Right renal cortex interstitium (tissue), 3 donors: ENCODE data around the gene CLDN5. TPM values are rescaled to one million over a fixed set of nuclear protein-coding genes. Genes with fewer than 3 reads are reported as not detected.

Experiments
- DNase-seq, 3 donors: peaks; one replicate each; pipeline ENCODE4 v3.0.0-alpha.2; 2013; ENCODE audit warnings: low read depth in 3 of 3, low spot score in 2 of 3
- polyA plus RNA-seq, 3 donors: library from polyadenylated mRNA; unstranded; fragments of 120-200 nt; gene quantifications; one replicate each; pipeline ENCODE4 v1.2.1, GENCODE V29; 2013; ENCODE audit not compliant: insufficient read length in 3 of 3

Gene CLDN5, protein sequence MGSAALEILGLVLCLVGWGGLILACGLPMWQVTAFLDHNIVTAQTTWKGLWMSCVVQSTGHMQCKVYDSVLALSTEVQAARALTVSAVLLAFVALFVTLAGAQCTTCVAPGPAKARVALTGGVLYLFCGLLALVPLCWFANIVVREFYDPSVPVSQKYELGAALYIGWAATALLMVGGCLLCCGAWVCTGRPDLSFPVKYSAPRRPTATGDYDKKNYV
- polyA plus RNA-seq: 10 to 100 TPM; 16.6 to 24.5 (median 22.2) TPM

DNA sequence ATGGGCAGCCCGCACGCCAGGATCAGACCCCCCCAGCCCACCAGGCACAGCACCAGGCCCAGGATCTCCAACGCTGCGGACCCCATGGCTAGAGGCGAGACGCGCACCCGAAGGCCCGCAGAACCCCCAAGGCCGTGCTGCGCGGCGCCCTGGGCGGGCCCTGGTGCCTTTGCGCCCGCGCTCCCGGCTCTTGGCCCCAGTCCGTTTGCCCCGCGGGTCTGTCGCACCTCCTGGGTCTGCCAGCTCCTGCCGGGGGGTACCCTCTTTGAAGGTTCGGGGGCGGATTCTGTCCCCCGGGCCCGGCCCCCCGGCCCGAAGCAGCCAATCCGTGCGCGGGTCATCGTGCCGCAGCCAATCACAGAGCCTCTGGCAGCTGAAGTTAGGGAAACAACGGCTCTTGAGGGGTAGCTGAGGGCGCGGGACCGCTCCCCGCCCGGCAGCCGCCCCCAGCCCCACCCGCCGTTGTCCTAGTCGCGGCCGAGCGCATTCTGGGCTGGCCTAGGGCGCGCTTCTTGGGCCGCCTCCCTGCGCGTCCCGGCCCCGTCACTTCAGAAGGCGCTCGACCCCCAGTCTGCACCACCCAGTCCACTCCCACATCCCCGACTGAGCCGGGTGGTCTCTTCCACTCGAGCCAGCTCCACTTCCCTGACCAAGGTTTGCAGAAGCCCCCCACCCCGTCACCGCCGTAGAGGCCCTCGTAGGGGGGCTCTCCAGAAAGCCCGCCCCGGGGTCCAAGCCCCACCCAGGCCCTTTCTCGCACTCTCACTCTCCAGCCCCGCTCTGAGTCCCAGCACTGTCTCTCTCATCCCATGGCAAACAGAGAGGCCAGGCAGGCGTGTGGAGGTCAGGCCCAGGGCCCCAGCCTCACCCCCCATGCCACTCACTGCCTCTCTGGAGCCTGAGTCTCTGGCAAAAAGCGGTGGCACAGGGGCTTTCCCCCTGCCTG, at the start of gene CLDN5:
TSS of gene CLDN5 (minus strand) at position 241 of the 946 bp plus-strand sequence. CDS start at position 86, 155 bp downstream.
- peak in 1 of 3 donors; percentile 13 for DNase-seq

DNA sequence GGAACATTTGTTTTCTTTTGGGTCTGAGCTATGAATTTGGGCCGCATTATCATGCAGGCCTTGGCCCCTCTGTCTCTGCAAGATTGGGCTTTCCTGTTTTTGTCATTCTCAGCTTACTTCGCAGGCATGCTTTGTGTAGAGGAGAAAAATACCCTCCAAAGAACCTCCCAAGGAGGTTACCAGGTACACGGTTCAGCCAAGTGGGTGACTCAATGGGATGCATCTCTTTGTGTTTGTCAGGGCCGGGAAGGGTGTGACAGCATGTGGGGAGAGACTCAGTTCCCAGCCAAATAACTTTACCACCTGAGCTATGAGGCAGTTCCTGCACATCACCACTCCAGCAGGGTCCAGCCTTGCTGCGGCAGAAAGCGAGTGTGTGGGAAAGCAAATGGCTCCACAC, 47.8 kb upstream of the CLDN5 start:
- DNase-seq: no peak

DNA sequence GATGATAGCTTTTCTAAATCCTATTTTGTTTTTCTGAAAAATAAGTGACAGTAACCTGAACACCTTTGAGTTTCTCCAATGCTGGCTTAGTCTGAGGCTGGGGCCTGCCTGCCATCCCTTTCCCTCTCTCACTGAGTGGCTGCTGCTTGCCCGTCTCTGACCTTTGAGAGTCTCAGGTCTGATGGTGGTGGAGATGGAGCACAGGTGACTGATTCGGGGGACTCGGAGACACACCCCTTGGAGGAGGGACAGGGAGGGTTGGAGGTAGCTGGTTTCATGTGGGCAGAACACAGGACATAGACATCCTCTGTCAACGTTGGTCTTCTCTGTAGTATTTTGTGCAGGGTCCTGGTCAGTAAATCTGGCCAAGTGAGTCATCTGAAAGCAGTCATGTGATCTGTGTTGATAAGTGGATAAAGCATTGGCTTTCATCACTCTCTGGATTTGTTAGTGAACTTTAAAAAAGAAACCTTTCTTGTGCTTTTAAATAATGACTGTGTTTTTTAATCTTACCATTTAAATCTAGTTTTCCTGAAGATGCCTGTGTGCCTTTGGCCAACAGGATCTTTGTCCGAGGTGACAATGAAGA, 47.1 kb upstream of the CLDN5 start:
- DNase-seq: no peak

DNA sequence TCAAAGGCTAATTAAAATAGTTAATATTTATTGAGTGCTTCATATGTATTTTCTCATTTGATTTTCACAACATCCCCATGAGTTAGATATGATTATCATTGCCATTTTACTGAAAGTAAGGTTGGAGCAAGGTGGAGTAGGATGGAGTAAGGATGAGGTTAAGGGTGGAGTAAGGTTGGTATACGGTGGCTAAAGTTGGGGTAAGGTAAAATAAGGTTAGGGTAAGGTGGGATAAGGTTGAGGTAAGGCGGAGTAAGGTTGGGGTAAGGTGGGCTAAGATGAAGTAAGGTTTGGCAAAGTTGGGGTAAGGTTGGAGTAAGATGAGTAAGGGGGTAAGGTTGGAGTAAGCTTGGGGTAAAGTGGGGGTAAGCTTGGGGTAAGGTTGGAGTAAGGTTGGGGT, 45.8 kb upstream of the CLDN5 start:
- DNase-seq: no peak

DNA sequence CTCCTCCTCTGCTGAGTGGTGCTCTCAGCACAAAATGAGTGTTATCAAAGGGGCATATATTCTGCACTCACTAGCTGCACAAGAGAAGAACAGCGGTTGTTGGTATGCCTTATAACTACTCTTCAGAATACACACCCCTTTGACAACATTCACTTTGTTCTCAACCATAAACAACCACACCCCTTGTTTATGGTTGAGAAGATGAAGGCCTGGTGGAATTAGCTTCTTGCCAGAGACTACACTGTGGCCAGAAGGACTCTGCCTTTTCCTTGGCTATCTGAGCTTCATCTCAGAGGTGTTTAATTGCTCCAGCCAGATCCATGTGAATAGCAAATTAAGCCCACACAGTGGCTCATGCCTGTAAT, 45.0 kb upstream of the CLDN5 start:
- no peak for DNase-seq

DNA sequence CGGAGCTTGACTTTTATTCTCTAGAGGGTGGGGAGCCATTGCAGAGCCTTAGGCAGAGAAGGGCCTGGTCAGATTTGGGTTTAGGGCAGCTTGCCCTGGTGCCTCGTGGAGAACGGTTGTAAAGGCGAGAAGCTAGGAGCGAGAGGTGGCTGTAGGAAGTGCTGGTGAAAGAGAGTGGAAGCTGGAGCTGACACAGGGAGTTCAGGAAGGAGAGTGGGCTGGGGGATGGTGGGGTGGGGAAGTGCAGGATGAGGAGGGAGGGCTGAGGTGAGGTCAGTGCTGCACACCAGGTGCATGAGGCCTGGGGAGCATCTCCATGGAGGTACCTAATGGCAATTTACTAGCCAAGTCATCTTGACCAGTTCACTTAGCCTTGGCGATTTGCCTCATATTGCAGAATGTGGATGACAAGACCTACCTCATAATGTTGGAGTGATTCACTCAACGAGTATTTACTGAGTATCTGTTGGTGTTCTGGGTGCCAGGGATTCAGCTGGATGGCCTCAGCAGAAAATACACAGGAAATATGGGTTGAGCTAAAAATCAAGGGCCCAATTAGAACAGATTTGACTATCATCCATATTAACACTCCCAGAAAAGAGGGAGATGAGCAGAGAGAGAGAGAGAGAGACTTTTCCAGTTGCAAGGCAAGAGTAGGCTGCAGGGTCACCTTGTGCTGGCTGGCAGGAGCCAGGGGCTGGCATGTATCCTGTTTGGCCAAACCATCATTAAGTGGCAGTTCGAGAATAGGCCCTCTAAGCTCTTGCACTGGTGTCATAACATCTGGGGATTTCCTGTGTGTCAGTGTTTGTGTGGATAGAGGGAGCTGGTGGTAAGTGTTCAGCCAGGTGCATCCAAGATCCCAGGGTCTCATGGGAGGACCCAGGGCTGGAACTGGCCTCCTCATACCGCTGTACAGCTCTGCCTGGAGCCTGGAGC, 44.4 kb upstream of the CLDN5 start:
- no peak for DNase-seq

DNA sequence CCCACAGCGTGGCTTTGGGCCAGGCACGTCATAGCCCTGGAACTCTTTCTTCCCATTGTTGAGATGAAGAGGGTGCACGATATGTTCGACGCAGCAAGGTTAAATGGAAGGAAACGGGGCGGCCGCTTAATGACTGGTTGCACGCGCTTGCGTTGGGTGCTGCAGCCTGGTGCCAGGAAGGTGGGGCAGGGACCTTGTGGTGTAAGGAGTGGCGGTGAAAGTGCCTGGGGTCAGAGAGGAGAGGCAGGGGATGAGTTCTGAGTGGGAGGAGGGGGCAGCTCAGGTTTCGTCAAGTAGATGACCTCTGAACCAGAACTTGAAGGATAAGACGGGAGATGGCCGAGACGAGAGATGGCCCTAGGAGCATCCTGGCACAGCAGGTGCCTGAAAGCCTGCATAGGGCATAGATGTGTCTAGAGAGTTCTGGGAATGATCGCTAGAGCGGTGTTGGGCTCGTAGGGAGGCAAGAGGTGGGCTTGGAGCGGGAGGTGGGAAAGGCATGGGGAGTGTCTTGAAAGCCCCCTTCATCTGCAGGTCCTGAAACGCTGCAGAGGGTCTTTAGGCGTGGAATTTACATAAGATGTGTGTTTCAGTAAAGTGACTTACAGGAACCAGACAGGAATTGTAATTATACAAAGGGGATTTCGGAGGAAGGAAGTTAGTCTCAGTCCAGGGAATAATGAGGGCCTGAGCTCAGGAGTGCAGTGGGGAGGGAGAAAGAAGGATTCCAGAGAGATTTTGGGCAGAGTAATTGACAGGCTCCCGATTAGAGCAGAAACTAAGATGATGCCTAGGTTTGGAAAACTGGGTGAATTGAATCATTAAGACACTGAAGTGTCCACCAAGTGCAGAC, 43.2 kb upstream of the CLDN5 start:
- no peak for DNase-seq

DNA sequence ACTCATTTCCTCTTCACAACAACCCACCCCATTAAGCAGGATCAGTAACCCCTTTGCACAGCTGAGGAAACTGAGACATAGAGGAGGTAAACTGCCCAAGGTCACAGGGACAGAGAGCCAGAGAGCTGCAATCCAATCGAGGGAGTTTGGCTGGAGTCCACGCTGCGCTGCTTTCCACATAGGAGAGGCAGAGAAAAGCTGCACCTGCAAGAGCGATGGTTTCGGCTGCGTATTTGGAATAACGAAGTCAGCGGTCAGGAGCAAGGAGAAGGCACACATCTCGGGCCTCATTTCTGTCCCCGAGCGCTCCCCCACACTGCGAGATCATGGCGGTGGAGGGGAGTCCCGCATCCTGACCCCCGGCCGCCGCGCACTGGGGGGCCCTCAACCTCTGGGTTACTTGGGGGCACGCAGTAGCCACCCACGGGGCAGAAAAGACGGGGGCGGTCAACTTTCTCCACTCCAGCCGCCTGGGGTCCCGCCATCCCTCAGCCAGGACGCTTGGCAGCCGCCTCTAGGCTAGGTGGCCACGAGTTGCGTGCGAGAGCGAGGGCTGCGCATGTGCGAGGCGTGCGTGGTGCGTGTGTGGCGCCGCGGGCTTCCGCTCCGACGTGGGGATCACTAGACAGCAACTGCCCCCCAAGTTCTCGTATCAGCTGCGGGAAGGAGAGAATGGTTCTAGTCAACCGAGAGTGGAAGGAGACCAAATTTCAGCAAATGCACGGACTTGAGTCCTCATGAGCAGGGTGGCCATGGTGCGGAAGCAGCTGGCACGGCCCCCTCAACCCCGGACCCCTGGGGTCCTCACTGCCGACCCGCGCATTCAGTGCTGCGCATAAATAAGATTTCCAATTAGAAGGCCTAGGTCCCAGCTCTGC, 42.3 kb upstream of the CLDN5 start:
- DNase-seq: no peak

DNA sequence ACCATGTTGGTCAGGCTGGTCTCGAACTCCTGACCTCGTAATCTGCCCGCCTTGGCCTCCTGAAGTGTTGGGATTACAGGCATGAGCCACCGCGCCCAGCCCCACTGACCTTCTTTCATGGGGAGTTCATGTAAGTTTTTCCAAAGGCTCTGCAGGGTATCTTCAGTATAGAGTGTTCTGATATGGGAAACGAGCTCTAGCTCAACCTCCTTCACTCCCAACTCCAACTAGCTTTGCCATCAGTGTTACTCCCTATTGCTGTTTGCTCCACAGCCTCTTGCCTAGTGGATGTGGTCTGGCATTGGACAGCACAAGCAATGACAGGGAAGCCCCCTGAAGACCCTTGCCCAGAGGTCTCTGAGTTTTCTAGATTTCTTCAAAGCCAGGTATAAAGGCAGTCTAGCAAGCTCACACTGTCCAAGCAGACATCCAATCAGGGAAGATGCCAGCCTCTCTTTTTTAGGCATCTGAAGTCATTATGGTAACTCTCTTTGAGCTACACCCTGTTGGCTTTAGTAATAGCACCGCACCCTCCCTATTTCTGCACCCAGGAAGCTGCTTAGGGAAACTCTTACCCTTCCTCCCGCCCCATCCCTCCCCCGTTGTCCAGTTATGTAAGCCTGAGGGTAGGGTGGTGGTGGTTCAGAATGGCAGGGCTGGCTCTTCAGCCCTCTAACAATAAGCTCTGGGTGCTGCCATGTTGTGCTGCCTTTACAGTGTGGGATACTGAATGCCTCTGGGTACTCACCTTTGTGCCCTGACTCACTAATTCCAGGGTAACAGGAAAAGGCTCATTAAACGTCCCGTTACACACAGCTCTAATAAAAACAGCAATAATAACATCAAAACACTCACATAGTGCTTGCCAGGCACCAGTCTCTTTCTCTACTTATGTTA, 41.4 kb upstream of the CLDN5 start:
- DNase-seq: no peak

DNA sequence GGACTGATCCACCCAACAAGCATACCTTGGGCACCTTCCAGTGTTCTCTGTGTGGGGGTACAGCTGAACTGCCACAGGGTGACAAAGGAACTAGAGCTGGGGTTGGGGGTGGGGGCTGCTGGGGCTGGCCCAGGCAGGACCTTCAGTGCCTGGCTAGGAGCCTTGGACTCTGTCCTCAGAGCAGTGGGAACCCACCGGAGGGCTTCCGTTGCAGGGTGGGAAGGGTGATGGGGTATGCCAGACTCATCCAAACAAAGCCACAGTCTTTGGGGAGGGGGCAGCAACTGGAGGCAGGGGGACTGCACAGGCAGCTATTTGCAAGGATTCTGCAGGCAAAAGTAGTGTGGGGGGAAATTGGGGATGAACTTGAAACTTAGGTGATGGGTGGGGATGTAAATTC, 35.7 kb upstream of the CLDN5 start:
- no peak for DNase-seq

DNA sequence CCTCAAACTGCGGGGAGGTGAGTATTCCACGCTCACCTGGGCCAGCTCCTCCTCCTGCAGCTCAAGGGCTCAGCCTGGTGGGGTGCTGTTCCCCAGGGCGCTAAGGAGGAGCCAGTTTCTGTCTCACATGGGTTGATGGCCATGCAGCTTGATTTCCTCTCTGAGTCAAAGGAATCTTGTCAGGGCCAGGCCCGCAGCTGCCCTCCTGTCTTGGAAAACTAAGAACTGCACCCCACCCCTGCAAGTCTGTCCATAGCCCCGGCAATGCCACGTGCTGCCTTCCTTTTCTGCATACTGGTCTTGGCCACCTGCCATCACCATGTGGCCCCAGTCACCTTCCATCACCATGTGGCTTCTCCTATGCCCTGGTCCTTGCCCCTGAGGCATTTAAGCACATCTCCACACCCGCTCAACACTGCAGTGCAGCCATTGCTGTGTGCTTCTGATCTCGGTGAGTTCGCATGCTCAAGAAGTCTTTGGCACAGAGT, 35.2 kb upstream of the CLDN5 start:
- DNase-seq: no peak

DNA sequence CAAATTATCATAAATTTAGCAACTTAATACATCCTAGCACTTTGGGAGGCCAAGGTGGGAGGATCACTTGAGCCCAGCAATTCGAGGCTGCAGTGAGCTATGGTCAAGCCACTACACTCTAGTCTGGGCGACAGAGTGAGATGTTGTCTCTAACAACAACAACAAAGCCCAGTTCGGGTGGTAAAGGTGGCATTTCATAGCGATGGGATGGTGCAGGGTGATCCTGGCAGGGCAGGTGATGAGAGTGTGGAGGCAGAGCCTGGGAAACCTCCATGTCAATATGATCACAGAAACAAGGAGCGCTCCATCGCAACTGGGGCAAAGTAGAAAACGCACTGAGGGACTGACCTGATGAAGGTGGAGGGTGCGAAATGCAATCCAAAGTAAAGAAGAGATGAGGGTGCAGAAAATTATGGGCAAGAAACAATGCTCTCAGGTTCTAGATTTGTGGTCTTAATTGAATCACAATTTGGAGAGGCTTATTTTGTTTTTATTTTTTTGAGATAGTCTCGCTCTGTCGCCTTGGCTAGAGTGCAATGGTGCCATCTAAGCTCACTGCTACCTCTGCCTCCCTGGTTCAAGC, 32.8 kb upstream of the CLDN5 start:
- no peak for DNase-seq

DNA sequence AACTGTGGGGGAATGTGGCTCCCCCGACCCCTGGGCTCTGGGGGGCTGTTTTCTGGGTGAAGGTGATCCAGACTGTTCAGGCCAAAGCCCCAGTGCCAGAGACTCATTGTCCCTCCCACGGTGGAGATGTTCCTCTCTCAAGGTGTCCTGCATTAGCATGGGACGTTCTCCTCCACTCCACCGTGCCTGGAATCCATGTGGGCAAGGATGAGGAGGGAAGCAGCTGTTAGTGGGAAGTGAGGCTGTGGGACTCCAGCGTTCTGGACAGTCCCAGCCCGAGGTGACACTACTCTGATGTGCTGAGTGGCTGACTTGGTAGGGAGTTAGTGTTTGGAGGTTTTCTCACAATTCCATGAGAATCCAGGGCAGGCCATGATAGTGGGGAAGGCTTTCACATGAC, 31.4 kb upstream of the CLDN5 start:
- no peak for DNase-seq

DNA sequence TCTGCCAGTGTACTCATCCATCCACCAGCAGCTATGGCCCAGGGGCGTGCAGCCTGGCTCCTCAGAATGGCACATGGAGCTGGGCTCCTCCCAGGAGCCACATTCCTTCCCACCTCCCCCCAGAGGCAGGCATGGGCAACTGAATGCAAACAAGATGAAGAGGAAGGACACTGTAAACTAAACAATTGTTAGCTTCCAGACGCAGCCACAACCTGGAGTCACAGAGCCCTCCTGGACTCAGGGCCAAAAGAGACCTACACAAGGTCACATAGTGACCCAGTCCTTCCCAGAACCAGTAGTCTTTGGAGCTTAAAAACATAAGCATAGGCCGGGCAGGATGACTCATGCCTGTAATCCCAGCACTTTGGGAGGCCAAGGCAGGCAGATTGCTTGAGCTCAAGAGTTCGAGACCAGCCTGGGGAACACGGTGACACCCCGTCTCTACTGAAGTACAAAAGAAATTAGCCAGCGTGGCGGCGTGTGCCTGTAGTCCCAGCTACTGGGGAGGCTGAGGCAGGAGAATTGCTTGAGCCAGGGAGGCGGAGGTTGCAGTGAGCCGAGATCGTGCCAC, 30.7 kb upstream of the CLDN5 start:
- DNase-seq: no peak

DNA sequence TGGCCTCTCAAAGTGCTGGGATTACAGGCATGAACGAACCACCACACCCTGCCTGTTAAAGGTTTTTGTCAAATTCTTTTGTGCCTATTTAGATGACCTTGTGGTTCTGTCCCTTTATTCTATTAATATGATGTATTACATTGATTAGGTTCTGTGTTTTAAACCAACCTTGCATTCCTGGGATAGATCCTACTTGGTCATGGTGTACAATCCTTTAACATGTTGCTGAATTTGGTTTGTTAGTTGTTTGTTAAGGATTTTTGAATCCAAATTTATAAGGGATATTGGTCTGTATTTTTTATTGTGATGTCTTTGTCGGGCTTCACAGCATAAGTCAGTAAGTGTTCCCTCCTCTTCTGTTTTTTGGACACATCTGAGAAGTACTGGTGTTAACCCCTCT, 29.0 kb upstream of the CLDN5 start:
- DNase-seq: no peak

DNA sequence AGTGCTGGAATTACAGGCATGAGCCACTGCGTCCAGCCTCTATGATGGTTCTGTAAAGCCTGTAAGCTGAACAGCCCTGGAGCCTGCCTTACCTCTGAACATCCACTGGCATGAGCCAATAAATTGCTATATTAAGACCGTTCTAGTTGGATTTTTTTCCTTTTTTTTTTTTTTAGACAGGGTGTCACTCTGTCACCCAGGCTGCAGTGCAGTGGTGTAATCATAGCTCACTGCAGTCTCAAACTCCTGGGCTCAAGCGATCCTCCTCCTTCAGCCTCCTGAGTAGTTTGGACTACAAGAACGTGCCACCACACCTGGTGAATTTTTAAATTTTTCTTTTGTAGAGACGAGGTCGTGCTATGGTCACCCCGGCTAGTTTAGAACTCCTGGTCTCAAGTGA, 26.2 kb upstream of the CLDN5 start:
- DNase-seq: no peak

DNA sequence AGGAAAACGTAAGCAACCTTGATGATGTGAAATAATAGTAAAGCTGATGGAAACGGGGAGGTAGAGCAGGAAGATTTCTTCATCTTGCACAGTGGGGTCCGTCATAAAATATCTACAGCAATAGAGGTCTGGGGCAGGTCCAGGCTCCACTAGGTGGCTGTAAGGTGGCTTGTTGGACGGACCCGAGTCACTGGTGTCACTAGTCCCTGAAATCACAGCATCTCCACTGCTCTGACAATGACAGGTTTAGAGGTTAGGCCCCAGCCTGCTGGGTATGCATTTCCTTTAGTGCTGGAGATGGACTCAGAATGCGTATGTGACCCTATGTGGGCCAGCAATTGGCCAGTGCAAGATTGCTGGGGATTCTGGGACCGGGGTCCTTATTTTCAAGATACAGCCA, 25.2 kb upstream of the CLDN5 start:
- DNase-seq: no peak
